SK-N-SH (cell line): ENCODE measurements around the gene ARHGEF26. TPM values are rescaled to one million over a fixed set of nuclear protein-coding genes. Genes with fewer than 3 reads are reported as not detected.

ENCODE experiments used
- CTCF ChIA-PET: fragments of 300-600, 350-600 bp; formaldehyde crosslinking; extraction: SDS; loops from one replicate; lab custom pipeline; 2021; lab: Yijun Ruan, JAX
- POLR2A ChIA-PET: fragments of 350-600 bp; sonication (Branson Sonifier 250); formaldehyde crosslinking; extraction: SDS; loops from one replicate; lab custom pipeline; 2020; ENCODE audit warnings: antibody characterized with exemption, inconsistent platforms; lab: Yijun Ruan, JAX
- DNase-seq: peaks from one replicate; pipeline ENCODE4 v3.0.0; 2012
- H2AFZ ChIP-seq: fragments of 200-600 bp; sonication (generic); 2 replicates; pipeline ENCODE4 v1.8.1; 2016; ENCODE audit warnings: antibody characterized with exemption, mild to moderate bottlenecking, low read depth
- H3F3A ChIP-seq: fragments of 200-600 bp; sonication (generic); replicated peaks from 2 replicates; pipeline ENCODE3; 2016; ENCODE audit warnings: antibody characterized with exemption, mild to moderate bottlenecking; ENCODE audit not compliant: insufficient read depth
- H3K27ac ChIP-seq, 2 experiments: fragments of 200-500 bp in 1 of 2; fragments of 200-600 bp in 1 of 2; sonication (Bioruptor generic) in 1 of 2; sonication (generic), shearing (Covaris generic) in 1 of 2; 2 replicates each; pipeline versions ENCODE4 v1.5.1 to v1.6.1; 2014 to 2016; ENCODE audit warnings: low read depth in 2 of 2, inconsistent platforms in 1 of 2, low read length in 1 of 2, mild to moderate bottlenecking in 1 of 2, mixed read lengths in 1 of 2
- H3K27me3 ChIP-seq: fragments of 200-600 bp; sonication (generic), shearing (Covaris generic); 2 replicates; pipeline ENCODE4 v1.6.1; 2016; ENCODE audit warnings: mixed run types; ENCODE audit not compliant: insufficient read depth
- H3K36me3 ChIP-seq, 2 experiments: fragments of 200-500 bp in 1 of 2; fragments of 200-600 bp in 1 of 2; sonication (Bioruptor generic) in 1 of 2; sonication (generic) in 1 of 2; replicated peaks in 1 of 2; 2 replicates each; pipeline versions ENCODE3 to v1.5.1; 2014 to 2016; ENCODE audit warnings: low read length in 1 of 2, mild to moderate bottlenecking in 1 of 2; ENCODE audit not compliant: insufficient read depth in 2 of 2, control insufficient read depth in 1 of 2
- H3K4me1 ChIP-seq, 2 experiments: fragments of 200-500 bp in 1 of 2; fragments of 200-600 bp in 1 of 2; sonication (Bioruptor generic) in 1 of 2; sonication (generic), shearing (Covaris generic) in 1 of 2; 2 replicates each; pipeline versions ENCODE4 v1.5.1 to v1.6.1; 2014 to 2016; ENCODE audit warnings: low read depth in 1 of 2, low read length in 1 of 2, mixed run types in 1 of 2; ENCODE audit not compliant: insufficient read depth in 2 of 2, control insufficient read depth in 1 of 2
- H3K4me2 ChIP-seq: fragments of 200-600 bp; sonication (generic), shearing (Covaris generic); 2 replicates; pipeline ENCODE4 v1.6.1; 2017; ENCODE audit warnings: mixed run types
- H3K4me3 ChIP-seq, 2 experiments: fragments of 200-500 bp in 1 of 2; fragments of 200-600 bp in 1 of 2; sonication (Bioruptor generic) in 1 of 2; sonication (generic), shearing (Covaris generic) in 1 of 2; 2 replicates each; pipeline versions ENCODE4 v1.5.1 to v1.8.1; 2014 to 2016; ENCODE audit warnings: low read depth in 2 of 2, inconsistent platforms in 1 of 2, low read length in 1 of 2, mild to moderate bottlenecking in 1 of 2, mixed read lengths in 1 of 2, moderate library complexity in 1 of 2
- H3K79me2 ChIP-seq: fragments of 200-600 bp; sonication (generic); 2 replicates; pipeline ENCODE4 v1.8.1; 2017; ENCODE audit warnings: mild to moderate bottlenecking; ENCODE audit not compliant: insufficient read depth
- H3K9ac ChIP-seq: fragments of 200-600 bp; sonication (generic); 2 replicates; pipeline ENCODE4 v1.6.1; 2017; ENCODE audit warnings: mixed run types
- H3K9me2 ChIP-seq: fragments of 200-600 bp; sonication (generic); 2 replicates; pipeline ENCODE4 v1.6.1; 2017; ENCODE audit warnings: mixed run types
- H3K9me3 ChIP-seq: fragments of 200-600 bp; sonication (generic); 2 replicates; pipeline ENCODE4 v1.6.1; 2017; ENCODE audit warnings: mixed run types, mild to moderate bottlenecking, moderate library complexity
- H4K20me1 ChIP-seq: fragments of 200-600 bp; sonication (generic); 2 replicates; pipeline ENCODE4 v1.6.1; 2017; ENCODE audit warnings: mild to moderate bottlenecking, mixed run types; ENCODE audit not compliant: insufficient read depth
- CTCF ChIP-seq: fragments of 200-600 bp; sonication (generic); IDR thresholded peaks from 2 replicates; pipeline ENCODE4 v1.6.1; 2017; ENCODE audit warnings: antibody characterized with exemption, mild to moderate bottlenecking, moderate library complexity
- ELF1 ChIP-seq: IDR thresholded peaks from 2 replicates; pipeline ENCODE4 v1.4.0; 2012
- EP300 ChIP-seq, 2 experiments: IDR thresholded peaks; 2 replicates each; pipeline versions ENCODE4 v1.4.0 to v1.6.1; 2012; ENCODE audit warnings: borderline replicate concordance in 1 of 2, low read depth in 1 of 2, low read length in 1 of 2
- FOSL2 ChIP-seq: IDR thresholded peaks from 2 replicates; pipeline ENCODE4 v1.4.0; 2012; ENCODE audit warnings: low read depth, mild to moderate bottlenecking, moderate library complexity, borderline replicate concordance
- FOXM1 ChIP-seq: IDR thresholded peaks from 2 replicates; pipeline ENCODE4 v1.4.0; 2012; ENCODE audit warnings: low read depth, mild to moderate bottlenecking
- GATA2 ChIP-seq: sonication (generic); formaldehyde crosslinking; IDR thresholded peaks from 2 replicates; pipeline ENCODE4 v1.5.0; 2020; ENCODE audit warnings: mild to moderate bottlenecking, missing genetic modification reagents
- NRF1 ChIP-seq: IDR thresholded peaks from 2 replicates; pipeline ENCODE4 v1.6.1; 2012; ENCODE audit warnings: low read depth, mild to moderate bottlenecking, low read length
- RXRA ChIP-seq: IDR thresholded peaks from 2 replicates; pipeline ENCODE4 v1.4.0; 2012; ENCODE audit warnings: low read depth, mild to moderate bottlenecking, borderline replicate concordance
- SMC3 ChIP-seq: IDR thresholded peaks from 2 replicates; pipeline ENCODE4 v1.6.1; 2012; ENCODE audit warnings: low read depth, low read length, improper control_type of control experiment
- TAF1 ChIP-seq: IDR thresholded peaks from 2 replicates; pipeline ENCODE4 v1.6.1; 2012; ENCODE audit warnings: low read depth, mild to moderate bottlenecking, low read length, moderate library complexity, borderline replicate concordance
- TEAD4 ChIP-seq: IDR thresholded peaks from 2 replicates; pipeline ENCODE4 v1.4.0; 2012; ENCODE audit warnings: mild to moderate bottlenecking, borderline replicate concordance; ENCODE audit not compliant: insufficient read depth
- ZBTB33 ChIP-seq: IDR thresholded peaks from 2 replicates; pipeline ENCODE4 v1.4.0; 2012; ENCODE audit warnings: low read depth, borderline replicate concordance
- WGBS: methylation state at CpG from one replicate; pipeline ENCODE4 v1.1.6; 2017; ENCODE audit warnings: low lambda C conversion rate; 5-methylcytosine and 5-hydroxymethylcytosine counted together
- polyA plus RNA-seq, 3 experiments: library from polyadenylated mRNA; depleted of rRNA; stranded (reverse); fragments of >200 nt; gene quantifications; 2 replicates each; pipeline ENCODE4 v1.2.3, GENCODE V29; 2012
- TF ChIP-seq, protein P1 (sequence below): IDR thresholded peaks from 2 replicates; pipeline ENCODE4; 2012
- TF ChIP-seq, protein P2 (sequence below): fragments of 150-350 bp; IDR thresholded peaks from 2 replicates; pipeline ENCODE4 v1.6.1; 2016; ENCODE audit warnings: mild to moderate bottlenecking, low read depth, low read length

ARHGEF26 gene
- polyA plus RNA-seq, 1 of the 3 experiments (the other 2 are of a cell fraction): 1.2 TPM

DNA sequence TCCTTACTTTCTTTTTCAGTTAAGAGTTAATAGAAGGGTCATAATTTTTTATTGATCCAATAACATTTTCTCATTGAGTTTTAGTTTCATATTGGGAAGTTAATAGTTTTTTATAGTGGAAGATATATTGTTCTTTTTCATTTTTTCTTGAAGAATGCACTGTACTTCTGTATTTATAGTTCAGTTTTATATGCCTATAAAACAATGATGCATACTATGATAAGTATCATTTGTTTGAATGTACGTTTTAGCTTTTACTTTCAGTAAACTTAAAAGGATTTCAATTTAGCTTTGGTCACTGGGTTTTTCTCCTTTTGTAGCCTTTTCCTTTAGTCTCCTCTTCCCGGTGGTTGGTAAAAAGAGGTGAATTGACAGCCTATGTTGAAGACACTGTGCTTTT, 104.3 kb downstream of the ARHGEF26 start (continued):
- TF ChIP-seq, protein P1, sequence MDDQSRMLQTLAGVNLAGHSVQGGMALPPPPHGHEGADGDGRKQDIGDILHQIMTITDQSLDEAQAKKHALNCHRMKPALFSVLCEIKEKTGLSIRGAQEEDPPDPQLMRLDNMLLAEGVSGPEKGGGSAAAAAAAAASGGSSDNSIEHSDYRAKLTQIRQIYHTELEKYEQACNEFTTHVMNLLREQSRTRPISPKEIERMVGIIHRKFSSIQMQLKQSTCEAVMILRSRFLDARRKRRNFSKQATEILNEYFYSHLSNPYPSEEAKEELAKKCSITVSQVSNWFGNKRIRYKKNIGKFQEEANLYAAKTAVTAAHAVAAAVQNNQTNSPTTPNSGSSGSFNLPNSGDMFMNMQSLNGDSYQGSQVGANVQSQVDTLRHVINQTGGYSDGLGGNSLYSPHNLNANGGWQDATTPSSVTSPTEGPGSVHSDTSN: no peak

DNA sequence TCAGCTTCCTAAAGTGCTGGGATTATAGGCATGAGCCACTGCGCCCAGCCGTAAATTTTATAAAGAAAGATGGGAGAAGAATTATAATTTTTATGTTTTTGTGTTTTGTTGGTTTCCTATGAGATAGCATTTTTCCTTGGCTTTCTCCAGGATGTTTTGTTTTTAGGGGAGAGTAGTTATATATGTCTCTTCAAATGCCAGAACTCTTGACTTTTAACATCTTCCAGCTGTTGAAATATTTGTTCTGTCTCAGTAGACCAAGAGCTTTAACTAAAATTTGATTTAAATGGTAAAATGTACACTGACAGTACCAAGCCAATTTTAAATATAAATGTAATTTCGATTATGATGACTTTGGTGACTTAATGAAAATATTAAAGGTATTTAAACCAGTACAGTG, 106.3 kb downstream of the ARHGEF26 start:
- H3K27ac ChIP-seq: no peak overlapping the region
- DNase-seq: no peak
- H3K4me1 ChIP-seq: no peaks in the 10 kb centered on the region
- no peaks in the 10 kb centered on the region for H3K27me3 ChIP-seq
- H2AFZ ChIP-seq: no peak overlapping the region
- 78% methylated on average over 3 of the region's 3 CpGs for whole genome bisulfite sequencing
- H3K4me2 ChIP-seq: no peak overlapping the region
- H3K36me3 ChIP-seq: no peaks in the 10 kb centered on the region
- TF ChIP-seq FOSL2 (no peak), CTCF (no peak), ELF1 (no peak), TAF1 (no peak), GATA2 (CRISPR knock-in tag) (no peak)
- TF ChIP-seq, protein P1: no peak
- TF ChIP-seq, protein P2, sequence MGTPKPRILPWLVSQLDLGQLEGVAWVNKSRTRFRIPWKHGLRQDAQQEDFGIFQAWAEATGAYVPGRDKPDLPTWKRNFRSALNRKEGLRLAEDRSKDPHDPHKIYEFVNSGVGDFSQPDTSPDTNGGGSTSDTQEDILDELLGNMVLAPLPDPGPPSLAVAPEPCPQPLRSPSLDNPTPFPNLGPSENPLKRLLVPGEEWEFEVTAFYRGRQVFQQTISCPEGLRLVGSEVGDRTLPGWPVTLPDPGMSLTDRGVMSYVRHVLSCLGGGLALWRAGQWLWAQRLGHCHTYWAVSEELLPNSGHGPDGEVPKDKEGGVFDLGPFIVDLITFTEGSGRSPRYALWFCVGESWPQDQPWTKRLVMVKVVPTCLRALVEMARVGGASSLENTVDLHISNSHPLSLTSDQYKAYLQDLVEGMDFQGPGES: no peak
- H3K4me3 ChIP-seq: no peak overlapping the region
- ChIA-PET POLR2A (no interaction called here), CTCF (no interaction called here)
- H3K9ac ChIP-seq: no peak overlapping the region
- no peaks in the 10 kb centered on the region for H3K9me3 ChIP-seq
- H3K9me2 ChIP-seq: no peaks in the 10 kb centered on the region
- no peaks in the 10 kb centered on the region for H4K20me1 ChIP-seq
- no peaks in the 10 kb centered on the region for H3F3A ChIP-seq
- H3K79me2 ChIP-seq: no peaks in the 10 kb centered on the region

DNA sequence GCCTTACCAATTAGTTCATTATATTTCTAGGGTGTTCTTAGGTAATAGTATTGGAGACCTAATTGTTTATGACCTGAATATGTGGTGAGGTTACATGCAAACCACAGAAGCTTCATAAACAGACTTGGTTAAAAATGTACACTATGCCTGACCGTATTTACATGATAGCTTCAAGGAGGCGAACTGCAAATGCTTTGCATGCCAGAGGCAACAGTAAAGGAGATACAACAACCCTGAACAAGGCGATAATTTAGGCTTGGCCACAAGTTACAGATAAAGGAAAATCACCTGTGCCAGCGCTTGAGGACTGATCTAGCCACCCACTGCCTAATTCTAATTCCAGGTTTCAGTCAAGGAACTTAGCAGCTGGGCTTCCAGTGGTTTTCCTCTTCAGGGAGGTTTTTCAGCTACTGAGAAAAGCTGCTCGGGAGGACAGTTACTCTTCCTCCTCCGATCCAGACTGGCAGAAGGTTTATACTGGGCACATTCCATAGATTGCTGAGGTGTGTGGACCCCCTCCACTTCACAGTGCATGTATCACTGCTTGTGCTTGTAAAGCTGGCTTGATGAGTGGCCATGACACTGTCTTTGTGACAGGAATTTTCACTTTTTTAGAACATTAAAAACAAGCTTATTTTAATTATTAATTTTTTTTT, 107.5 kb downstream of the ARHGEF26 start:
- Histone ChIP-seq H3K9me3 (no peaks in the 10 kb centered on the region), H3K27me3 (no peaks in the 10 kb centered on the region), H3F3A (no peaks in the 10 kb centered on the region), H3K4me3 (no peak overlapping the region), H4K20me1 (no peaks in the 10 kb centered on the region), H3K9me2 (no peaks in the 10 kb centered on the region), H3K4me2 (no peak overlapping the region), H3K9ac (no peak overlapping the region), H3K36me3 (no peaks in the 10 kb centered on the region), H3K27ac (no peak overlapping the region), H2AFZ (no peak overlapping the region), H3K79me2 (no peaks in the 10 kb centered on the region), H3K4me1 (no peaks in the 10 kb centered on the region)
- TF ChIP-seq EP300 (IDR thresholded peaks at IDR 0.05; ENCODE audit: borderline replicate concordance in 1 of 2, low read depth in 1 of 2, low read length in 1 of 2) (no peak), CTCF (no peak), ELF1 (no peak), TEAD4 (no peak), NRF1 (no peak), ZBTB33 (no peak), RXRA (no peak), SMC3 (no peak), FOXM1 (no peak)
- WGBS: 96% methylated on average over 6 of the region's 6 CpGs
- DNase-seq: no peak
- ChIA-PET POLR2A (no interaction called here), CTCF (no interaction called here)
